DMS153 treated with DMSO at 0.1 percent for 48 hours (cell line): ENCODE results near the gene DCAKD.

Source experiments
- DNase-seq: peaks from one replicate; lab custom pipeline; 2025; ENCODE audit not compliant: unreplicated experiment; lab: John Stamatoyannopoulos, UW

Gene DCAKD, protein sequence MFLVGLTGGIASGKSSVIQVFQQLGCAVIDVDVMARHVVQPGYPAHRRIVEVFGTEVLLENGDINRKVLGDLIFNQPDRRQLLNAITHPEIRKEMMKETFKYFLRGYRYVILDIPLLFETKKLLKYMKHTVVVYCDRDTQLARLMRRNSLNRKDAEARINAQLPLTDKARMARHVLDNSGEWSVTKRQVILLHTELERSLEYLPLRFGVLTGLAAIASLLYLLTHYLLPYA

GRCh38 chr17:45051060-45051719 lies at the start of gene DCAKD:
DCAKD (minus strand) TSS chr17:45051632; CDS start chr17:45034885, 16,747 bp downstream.
- DNase-seq: peak; percentile 93

DNA sequence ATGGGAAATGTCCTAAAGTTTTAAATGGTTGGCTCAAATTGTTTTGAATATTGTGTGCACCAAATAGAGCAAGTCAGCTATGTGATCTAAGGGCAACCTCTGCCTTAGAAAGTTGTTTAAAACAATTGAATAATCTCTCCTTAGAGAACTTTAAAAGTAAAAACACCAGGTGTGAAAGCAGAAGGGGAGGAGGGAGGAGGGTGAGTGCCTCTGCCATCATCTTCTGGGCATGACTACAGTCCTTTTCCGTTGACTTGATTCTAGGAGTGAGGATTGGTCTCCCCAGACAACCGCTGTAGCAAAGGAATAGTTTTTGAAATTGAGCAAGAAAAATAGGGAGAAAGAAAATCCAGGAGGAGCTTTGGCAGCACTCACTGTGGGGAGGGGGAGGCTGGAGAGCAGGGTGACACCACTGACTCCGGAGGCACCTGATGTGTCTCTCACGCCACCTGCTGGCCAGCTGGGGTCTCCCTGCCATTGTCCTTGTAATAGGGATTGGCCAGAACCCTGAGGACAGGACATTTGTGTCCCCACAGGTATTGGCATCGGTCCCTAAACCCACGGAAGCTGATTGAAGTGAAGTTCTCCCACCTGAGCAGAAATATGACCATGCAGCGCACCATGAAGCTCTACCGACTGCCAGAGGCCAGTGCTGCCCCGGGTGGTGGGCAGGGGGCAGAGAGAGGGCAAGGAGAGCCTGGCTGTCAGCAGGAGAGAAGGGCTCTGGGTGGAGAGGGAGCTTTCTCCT lies 47.6 kb upstream of the DCAKD start:
- DNase-seq: peak; percentile 29

- no peak for DNase-seq
These were observed 46.8 kb upstream of the DCAKD start for GRCh38 chr17:45098081-45098868.

DNA sequence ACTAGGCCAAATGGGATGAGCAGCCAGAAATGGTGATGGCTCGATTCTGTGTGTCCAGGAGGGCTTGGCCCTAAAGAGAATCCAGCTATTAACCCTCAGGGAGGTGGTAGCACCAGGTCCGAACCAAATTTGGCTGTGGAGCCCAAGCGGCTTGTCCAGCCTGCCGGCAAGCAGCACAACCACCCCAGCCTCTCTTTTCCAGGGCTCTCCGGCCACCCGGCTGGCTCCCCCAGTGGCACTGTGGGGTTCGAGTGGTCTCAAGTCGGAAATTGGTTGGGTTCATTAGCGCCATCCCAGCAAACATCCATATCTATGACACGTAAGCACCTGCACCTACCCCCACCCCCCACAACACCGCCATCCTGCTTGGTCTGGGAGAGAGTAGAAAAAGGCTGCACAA lies 45.5 kb upstream of the DCAKD start:
- no peak for DNase-seq

GRCh38 chr17:45096141-45096540 lies 44.7 kb upstream of the DCAKD start:
- DNase-seq: no peak

DNA sequence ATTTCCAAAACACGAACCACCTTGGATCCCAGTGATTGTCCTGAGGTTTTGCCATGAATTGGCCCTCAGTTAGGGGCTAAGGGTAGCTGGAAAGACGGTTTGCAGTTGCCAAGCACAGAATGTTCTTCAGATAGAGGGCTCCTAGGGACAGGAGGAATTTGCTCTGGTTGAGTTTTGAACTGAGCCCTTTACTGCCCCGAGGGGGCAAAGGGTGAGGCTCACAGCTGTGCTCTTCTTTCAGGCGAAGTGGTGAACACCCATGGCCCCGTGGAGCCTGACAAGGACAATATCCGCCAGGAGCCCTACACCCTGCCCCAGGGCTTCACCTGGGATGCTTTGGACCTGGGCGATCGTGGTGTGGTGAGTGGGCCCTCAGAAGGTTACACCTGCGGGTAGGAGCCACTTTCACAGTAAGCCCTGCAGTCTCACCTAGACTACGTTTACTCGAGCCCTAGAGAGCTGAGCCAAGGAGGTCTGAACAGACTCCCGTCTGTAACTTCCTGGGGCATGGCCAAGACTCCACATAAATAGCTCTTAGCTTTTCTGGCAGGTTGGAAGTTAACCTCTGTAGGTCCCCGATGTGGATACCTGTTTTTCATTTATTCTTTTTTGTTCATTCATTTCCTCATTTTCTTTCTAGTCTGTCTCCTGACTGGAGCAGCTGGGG lies 42.1 kb upstream of the DCAKD start:
- DNase-seq: no peak

DNA sequence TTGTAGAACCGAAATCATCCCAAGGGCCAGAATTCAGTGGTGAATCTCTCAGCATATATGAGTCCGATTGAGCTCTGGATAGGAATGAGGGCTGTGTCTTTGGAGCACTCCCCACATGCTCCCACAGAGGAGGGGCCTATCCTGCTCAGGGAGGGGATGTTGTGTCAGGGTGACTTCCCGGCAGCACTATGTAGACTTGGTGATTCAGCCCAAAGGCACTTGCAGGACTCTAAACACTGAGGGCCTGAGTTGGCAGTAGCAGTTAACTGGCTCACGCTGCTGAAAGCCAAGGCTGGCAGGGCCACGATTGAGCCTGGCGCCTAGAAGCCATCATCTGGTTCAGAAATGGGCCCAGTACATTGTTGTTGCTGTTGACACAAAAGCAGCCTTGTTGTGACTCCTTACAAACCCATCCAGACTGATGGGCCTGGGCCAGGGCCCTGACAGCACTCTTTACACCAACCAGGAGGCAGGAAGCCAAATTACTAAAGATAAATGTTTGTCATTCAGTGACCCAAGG lies 41.5 kb upstream of the DCAKD start:
- no peak for DNase-seq

- DNase-seq: no peak
These were observed 40.5 kb upstream of the DCAKD start for GRCh38 chr17:45091778-45092425.

DNA sequence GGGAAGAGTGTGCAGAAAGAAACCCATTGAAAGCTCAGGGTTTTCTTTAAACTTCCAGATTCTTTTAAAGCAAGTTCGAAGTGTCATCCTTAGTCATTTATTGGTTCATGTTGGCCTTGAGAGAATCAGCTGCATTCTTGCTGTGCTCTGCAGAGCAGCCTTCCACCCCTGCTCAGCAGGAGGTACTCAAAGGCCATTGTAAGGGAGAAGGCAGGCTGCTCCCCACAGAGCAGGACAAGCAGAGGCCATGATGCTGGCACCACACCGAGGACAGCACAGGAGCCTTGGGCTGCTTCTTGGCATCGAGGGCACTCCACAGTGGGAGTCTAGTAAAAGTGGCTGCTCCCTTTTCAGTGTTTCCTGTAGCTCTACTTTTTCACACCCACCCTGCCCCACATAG lies 39.3 kb upstream of the DCAKD start:
- DNase-seq: no peak

- no peak for DNase-seq
These were observed 37.3 kb upstream of the DCAKD start for GRCh38 chr17:45088741-45089140.

DNA sequence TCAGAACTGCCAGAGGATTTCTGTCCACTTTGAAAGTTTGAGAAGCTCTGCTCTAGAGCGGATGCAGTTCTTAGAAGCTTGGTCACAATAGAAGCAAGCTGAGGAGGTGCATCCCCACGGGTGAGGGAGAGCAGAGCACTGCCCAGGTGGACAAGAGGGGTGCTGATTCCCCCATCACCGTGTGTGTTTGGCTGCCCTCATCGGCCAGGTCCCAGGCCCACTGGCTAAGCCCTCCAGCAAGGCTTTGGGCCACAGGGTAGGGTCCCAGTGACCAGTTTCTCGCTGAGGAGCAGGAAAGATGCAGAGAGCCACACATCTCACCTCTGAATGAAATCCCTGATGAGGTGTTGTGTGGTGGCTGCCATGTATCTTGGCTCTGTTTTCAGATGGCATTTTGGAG lies 36.5 kb upstream of the DCAKD start:
- no peak for DNase-seq

DNA sequence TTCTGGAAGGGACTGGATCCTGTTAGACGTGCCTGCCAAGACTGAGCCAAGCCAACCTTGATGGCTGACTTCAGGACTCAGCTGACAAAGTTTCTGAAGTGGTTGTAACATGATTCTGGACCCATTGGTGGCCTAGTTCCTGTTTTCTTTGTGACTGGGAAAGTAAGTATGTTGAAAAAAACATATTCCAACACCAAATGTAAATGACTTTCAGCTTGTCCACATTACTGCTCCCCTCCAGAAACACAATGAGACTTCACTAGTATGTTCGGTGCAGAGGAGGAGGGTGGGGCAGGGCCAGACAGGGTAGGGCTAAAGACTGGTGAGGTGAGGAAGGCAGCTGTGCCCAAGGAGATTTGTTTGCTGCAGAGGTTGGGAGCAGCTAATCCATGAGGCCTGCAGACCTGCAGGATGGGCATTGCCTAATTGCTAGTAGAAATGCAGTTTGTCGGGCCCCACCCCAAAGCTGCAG lies 36.1 kb upstream of the DCAKD start:
- no peak for DNase-seq

GRCh38 chr17:45086865-45087503 lies 35.6 kb upstream of the DCAKD start:
- DNase-seq: no peak

GRCh38 chr17:45086391-45086790 lies 35.0 kb upstream of the DCAKD start:
- DNase-seq: no peak

GRCh38 chr17:45081047-45081703 lies 29.7 kb upstream of the DCAKD start:
- no peak for DNase-seq

- no peak for DNase-seq
These were observed 26.2 kb upstream of the DCAKD start for GRCh38 chr17:45077643-45078042.

GRCh38 chr17:45073414-45074070 lies 22.1 kb upstream of the DCAKD start:
- no peak for DNase-seq

DNA sequence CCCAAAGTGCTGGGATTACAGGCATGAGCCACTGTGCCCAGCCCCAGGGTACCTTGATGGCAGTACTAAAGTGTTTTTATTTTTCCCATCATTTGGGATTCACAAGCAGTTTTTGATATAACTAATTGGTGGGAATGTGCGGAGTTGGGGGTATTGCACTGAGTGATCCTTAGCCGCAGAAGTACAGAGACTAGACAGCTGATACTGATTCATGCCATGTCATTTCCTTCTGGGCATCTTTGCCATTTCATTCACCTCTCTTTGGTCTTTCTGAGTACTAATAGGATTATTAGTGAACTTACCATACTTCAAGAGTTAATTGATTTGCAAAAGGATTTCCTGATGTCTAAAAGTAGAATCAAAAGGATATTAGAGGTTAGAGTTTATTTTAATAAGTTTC lies 19.4 kb upstream of the DCAKD start:
- DNase-seq: no peak
